ENCODE measurements around the gene FBXO3.

DNA sequence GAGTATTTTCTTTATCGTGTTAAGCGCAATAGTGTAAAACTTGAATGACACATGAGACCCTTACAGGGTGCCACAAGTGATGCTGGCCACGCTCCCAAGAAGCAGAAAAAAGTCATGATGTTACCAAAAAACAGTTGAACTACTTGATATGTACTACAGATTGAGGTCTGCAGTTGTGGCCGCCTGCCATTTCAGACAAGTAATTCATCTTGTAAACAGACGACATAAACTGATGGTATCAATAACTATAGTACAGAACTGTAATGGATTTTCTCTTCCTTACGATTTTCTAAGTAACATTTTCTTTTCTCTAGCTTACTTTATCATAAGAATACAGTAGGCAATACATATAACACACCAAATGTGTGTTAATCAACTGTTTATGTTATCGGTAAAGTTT, 43.6 kb downstream of the FBXO3 start:
- TF ChIP-seq, protein P1, sequence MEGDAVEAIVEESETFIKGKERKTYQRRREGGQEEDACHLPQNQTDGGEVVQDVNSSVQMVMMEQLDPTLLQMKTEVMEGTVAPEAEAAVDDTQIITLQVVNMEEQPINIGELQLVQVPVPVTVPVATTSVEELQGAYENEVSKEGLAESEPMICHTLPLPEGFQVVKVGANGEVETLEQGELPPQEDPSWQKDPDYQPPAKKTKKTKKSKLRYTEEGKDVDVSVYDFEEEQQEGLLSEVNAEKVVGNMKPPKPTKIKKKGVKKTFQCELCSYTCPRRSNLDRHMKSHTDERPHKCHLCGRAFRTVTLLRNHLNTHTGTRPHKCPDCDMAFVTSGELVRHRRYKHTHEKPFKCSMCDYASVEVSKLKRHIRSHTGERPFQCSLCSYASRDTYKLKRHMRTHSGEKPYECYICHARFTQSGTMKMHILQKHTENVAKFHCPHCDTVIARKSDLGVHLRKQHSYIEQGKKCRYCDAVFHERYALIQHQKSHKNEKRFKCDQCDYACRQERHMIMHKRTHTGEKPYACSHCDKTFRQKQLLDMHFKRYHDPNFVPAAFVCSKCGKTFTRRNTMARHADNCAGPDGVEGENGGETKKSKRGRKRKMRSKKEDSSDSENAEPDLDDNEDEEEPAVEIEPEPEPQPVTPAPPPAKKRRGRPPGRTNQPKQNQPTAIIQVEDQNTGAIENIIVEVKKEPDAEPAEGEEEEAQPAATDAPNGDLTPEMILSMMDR (IDR thresholded peaks at IDR 0.05; ENCODE audit: insufficient read depth, low read length, poor library complexity, severe bottlenecking) = no peak
- TF ChIP-seq EZH2phosphoT487 (conservative IDR thresholded peaks at IDR 0.05; ENCODE audit: low read length) = no peak
